Natural killer cell treated with Interleukin-12 subunit alpha and Interleukin-12 subunit beta and Interleukin-15 and Interleukin-18, amount 100 ng/mL, for 72 hours (primary cell): ENCODE data around the gene MYO7A. TPM values are rescaled to one million over a fixed set of nuclear protein-coding genes. Genes with fewer than 3 reads are reported as not detected.

Experiments used
- ATAC-seq, 2 donors: fragments of 150-1000 bp; cut with Tn5 transposase in 1 of 2; sonication (Bioruptor Pico), chemical (Tn5 transposase) in 1 of 2; 2 replicates each; pipeline ENCODE4 v1.10.0; 2021
- DNase-seq: peaks from one replicate; pipeline ENCODE4 v3.0.0; 2022; ENCODE audit warnings: low spot score
- H3K27ac Mint-ChIP-seq, 2 donors: 1 replicate in 1 of 2; 2 replicates in 1 of 2; pipeline ENCODE4 v1.8.0; 2022; ENCODE audit warnings: mixed read lengths in 2 of 2, mild to moderate bottlenecking in 1 of 2, moderate library complexity in 1 of 2
- H3K27me3 Mint-ChIP-seq, 2 donors: 1 replicate in 1 of 2; 2 replicates in 1 of 2; pipeline ENCODE4 v1.8.0; 2022; ENCODE audit warnings: mixed read lengths in 2 of 2
- H3K36me3 Mint-ChIP-seq: one replicate; pipeline ENCODE4 v1.8.0; 2022; ENCODE audit warnings: mixed read lengths
- H3K4me1 Mint-ChIP-seq, 2 donors: 1 replicate in 1 of 2; 2 replicates in 1 of 2; pipeline ENCODE4 v1.8.0; 2022; ENCODE audit warnings: low read depth in 2 of 2, mixed read lengths in 2 of 2, mild to moderate bottlenecking in 1 of 2
- H3K4me3 Mint-ChIP-seq: one replicate; pipeline ENCODE4 v1.8.0; 2022; ENCODE audit warnings: mixed read lengths
- H3K9me3 Mint-ChIP-seq: 2 replicates; pipeline ENCODE4 v1.8.0; 2022; ENCODE audit warnings: mixed read lengths
- total RNA-seq, 2 donors: library from RNA; stranded (reverse); gene quantifications; one replicate each; pipeline ENCODE4 v1.2.3, GENCODE V29; 2022

Gene MYO7A
- total RNA-seq: under 1 TPM in 1 of 2 donors, not detected in 1; 0.05 TPM

GRCh38 chr11:77127920-77128691, at the start of gene MYO7A:
Gene MYO7A, plus strand, starts transcription at chr11:77128246. Its CDS starts 2,389 bp downstream, at chr11:77130635.
- no peak for ATAC-seq

GRCh38 chr11:77079666-77080065, 48.4 kb upstream of the MYO7A start:
- H3K27me3 Mint-ChIP-seq: no peaks in the 10 kb centered on the region
- peaks cover 22 to 44% of the 10 kb centered on the region in 2 donors for H3K4me1 Mint-ChIP-seq
- peak overlapping the region; percentile 39 for H3K4me3 Mint-ChIP-seq
- H3K36me3 Mint-ChIP-seq: no peaks in the 10 kb centered on the region
- ATAC-seq: no peak
- H3K27ac Mint-ChIP-seq: no peak overlapping the region
- no peaks in the 10 kb centered on the region for H3K9me3 Mint-ChIP-seq
- DNase-seq: peak; percentile 13

More at GRCh38 chr11:77127920-77128691, at the start of gene MYO7A:
- H3K27me3 Mint-ChIP-seq: peaks cover 0 to 11% of the 10 kb centered on the region in 2 donors
- no peak for DNase-seq
- no peaks in the 10 kb centered on the region for H3K36me3 Mint-ChIP-seq
- no peak within 1 kb of the TSS for H3K27ac Mint-ChIP-seq
- H3K9me3 Mint-ChIP-seq: no peaks in the 10 kb centered on the region
- no peaks in the 10 kb centered on the region for H3K4me1 Mint-ChIP-seq
- H3K4me3 Mint-ChIP-seq: no peak within 1 kb of the TSS

- Mint-ChIP-seq H3K4me1 (peaks cover 22 to 42% of the 10 kb centered on the region in 2 donors), H3K36me3 (no peaks in the 10 kb centered on the region), H3K4me3 (no peak overlapping the region), H3K27me3 (no peaks in the 10 kb centered on the region), H3K27ac (peak overlapping the region in 1 of 2 donors; percentile 94), H3K9me3 (no peaks in the 10 kb centered on the region)
- DNase-seq (peak; percentile 51), ATAC-seq (no peak)
These were observed 47.3 kb upstream of the MYO7A start for GRCh38 chr11:77080643-77081210.

- Mint-ChIP-seq H3K9me3 (no peaks in the 10 kb centered on the region), H3K27ac (peak overlapping the region; percentile 83 to 94), H3K36me3 (no peaks in the 10 kb centered on the region), H3K27me3 (no peaks in the 10 kb centered on the region), H3K4me3 (no peak overlapping the region), H3K4me1 (peaks cover 19 to 37% of the 10 kb centered on the region in 2 donors)
- peak; percentile 51 for DNase-seq
- no peak for ATAC-seq
These were observed 46.6 kb upstream of the MYO7A start for GRCh38 chr11:77081381-77081851.

- Mint-ChIP-seq H3K27ac (peak overlapping the region; percentile 83 to 94), H3K36me3 (no peaks in the 10 kb centered on the region), H3K4me3 (peak overlapping the region; percentile 60), H3K4me1 (peaks cover 16 to 34% of the 10 kb centered on the region in 2 donors), H3K27me3 (no peaks in the 10 kb centered on the region), H3K9me3 (no peaks in the 10 kb centered on the region)
- ATAC-seq: peak; percentile 27 to 37
- DNase-seq: no peak
These were observed 45.8 kb upstream of the MYO7A start for GRCh38 chr11:77081976-77082836.

GRCh38 chr11:77082838-77083565, 45.0 kb upstream of the MYO7A start:
- no peaks in the 10 kb centered on the region for H3K9me3 Mint-ChIP-seq
- H3K27me3 Mint-ChIP-seq: no peaks in the 10 kb centered on the region
- no peaks in the 10 kb centered on the region for H3K36me3 Mint-ChIP-seq
- H3K4me3 Mint-ChIP-seq: peak overlapping the region; percentile 60
- DNase-seq: peak; percentile 81
- ATAC-seq: peak; percentile 85 to 87
- peak overlapping the region; percentile 83 to 94 for H3K27ac Mint-ChIP-seq
- H3K4me1 Mint-ChIP-seq: peaks cover 16 to 34% of the 10 kb centered on the region in 2 donors

GRCh38 chr11:77083566-77084245, 44.3 kb upstream of the MYO7A start:
- Mint-ChIP-seq H3K4me3 (no peak overlapping the region), H3K36me3 (no peaks in the 10 kb centered on the region), H3K27me3 (no peaks in the 10 kb centered on the region), H3K27ac (peak overlapping the region; percentile 83 to 94), H3K9me3 (no peaks in the 10 kb centered on the region), H3K4me1 (peaks cover 16 to 33% of the 10 kb centered on the region in 2 donors)
- DNase-seq (no peak), ATAC-seq (no peak)

GRCh38 chr11:77084581-77085191, 43.4 kb upstream of the MYO7A start:
- DNase-seq: no peak
- H3K4me3 Mint-ChIP-seq: no peak overlapping the region
- ATAC-seq: no peak
- no peaks in the 10 kb centered on the region for H3K9me3 Mint-ChIP-seq
- peak overlapping the region in 1 of 2 donors; percentile 94 for H3K27ac Mint-ChIP-seq
- peaks cover 14 to 26% of the 10 kb centered on the region in 2 donors for H3K4me1 Mint-ChIP-seq
- no peaks in the 10 kb centered on the region for H3K36me3 Mint-ChIP-seq
- no peaks in the 10 kb centered on the region for H3K27me3 Mint-ChIP-seq

- no peaks in the 10 kb centered on the region for H3K27me3 Mint-ChIP-seq
- ATAC-seq (no peak), DNase-seq (no peak)
- peaks cover 5 to 16% of the 10 kb centered on the region in 2 donors for H3K4me1 Mint-ChIP-seq
- H3K36me3 Mint-ChIP-seq: no peaks in the 10 kb centered on the region
- no peak overlapping the region for H3K27ac Mint-ChIP-seq
- no peaks in the 10 kb centered on the region for H3K9me3 Mint-ChIP-seq
- H3K4me3 Mint-ChIP-seq: no peak overlapping the region
These were observed 42.4 kb upstream of the MYO7A start for GRCh38 chr11:77085652-77086051.

- Mint-ChIP-seq H3K4me1 (peaks cover 4 to 10% of the 10 kb centered on the region in 2 donors), H3K36me3 (no peaks in the 10 kb centered on the region), H3K9me3 (no peaks in the 10 kb centered on the region), H3K4me3 (no peak overlapping the region), H3K27ac (no peak overlapping the region), H3K27me3 (no peaks in the 10 kb centered on the region)
- DNase-seq (peak; percentile 58), ATAC-seq (no peak)
These were observed 41.2 kb upstream of the MYO7A start for GRCh38 chr11:77086521-77087472.

- H3K4me1 Mint-ChIP-seq: peaks cover 0 to 4% of the 10 kb centered on the region in 2 donors
- H3K9me3 Mint-ChIP-seq: no peaks in the 10 kb centered on the region
- H3K4me3 Mint-ChIP-seq: no peak overlapping the region
- ATAC-seq: no peak
- H3K36me3 Mint-ChIP-seq: no peaks in the 10 kb centered on the region
- no peaks in the 10 kb centered on the region for H3K27me3 Mint-ChIP-seq
- DNase-seq: peak; percentile 25
- H3K27ac Mint-ChIP-seq: no peak overlapping the region
These were observed 40.3 kb upstream of the MYO7A start for GRCh38 chr11:77087723-77088225.
